Measurements from ENCODE around the gene CCDC137. TPM values are rescaled to one million over a fixed set of nuclear protein-coding genes. Genes with fewer than 3 reads are reported as not detected.

The CCDC137 gene
- polyA plus RNA-seq, 1 of the 3 experiments (the other 2 are of a cell fraction) = 62.4 TPM

DNA sequence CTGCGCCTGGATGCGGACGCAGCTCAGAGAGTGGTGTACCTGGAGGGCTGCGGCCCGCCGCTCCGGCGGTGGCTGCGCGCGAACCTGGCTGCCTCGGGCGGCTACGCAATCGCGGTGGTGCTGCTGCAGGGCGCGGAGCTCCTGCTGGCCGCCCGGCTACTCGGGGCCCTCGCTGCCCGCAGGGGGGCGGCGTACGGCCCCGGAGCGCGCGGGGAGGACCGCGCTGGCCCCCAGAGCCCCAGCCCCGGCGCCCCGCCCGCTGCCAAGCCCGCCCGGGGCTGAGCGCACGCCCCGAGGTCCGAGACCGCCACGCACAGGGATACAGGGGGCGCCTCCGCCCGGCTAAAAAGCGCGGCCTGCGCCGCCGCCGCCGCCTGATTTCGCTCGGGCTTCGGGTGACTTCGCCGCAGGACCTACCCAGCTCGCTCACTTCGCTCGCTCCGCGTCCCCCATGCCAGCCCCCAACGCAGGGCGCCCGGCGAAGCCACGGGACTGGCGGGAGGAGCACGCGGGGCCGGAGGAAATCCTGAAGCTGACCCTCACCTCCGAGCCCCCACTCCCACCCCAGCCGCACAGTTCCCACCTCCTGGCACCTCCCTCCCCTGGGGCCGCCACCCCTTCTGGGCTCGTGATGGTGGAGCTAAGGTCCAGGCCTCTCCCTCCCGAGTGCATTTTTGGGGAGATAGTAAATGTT lies 18.4 kb upstream of the CCDC137 start:
- H4K20me1 ChIP-seq (ENCODE audit: insufficient read depth) = no peaks in the 10 kb centered on the region
- no peaks in the 10 kb centered on the region for H3K79me2 ChIP-seq (ENCODE audit: insufficient read depth)
- no peak overlapping the region for H3K4me3 ChIP-seq (ENCODE audit: low read depth in 2 of 2, low read length in 1 of 2)
- no peak overlapping the region for H3K9ac ChIP-seq
- WGBS (ENCODE audit: low lambda C conversion rate) = 42% methylated on average over 45 of the region's 78 CpGs
- DNase-seq = peak; percentile 68
- no peak for TF ChIP-seq USF2 (IDR thresholded peaks at IDR 0.05; ENCODE audit: borderline replicate concordance, low read depth, low read length)
- TF ChIP-seq, protein P1, sequence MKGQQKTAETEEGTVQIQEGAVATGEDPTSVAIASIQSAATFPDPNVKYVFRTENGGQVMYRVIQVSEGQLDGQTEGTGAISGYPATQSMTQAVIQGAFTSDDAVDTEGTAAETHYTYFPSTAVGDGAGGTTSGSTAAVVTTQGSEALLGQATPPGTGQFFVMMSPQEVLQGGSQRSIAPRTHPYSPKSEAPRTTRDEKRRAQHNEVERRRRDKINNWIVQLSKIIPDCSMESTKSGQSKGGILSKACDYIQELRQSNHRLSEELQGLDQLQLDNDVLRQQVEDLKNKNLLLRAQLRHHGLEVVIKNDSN (IDR thresholded peaks at IDR 0.05; ENCODE audit: borderline replicate concordance, low read depth) = no peak
- no peak for TF ChIP-seq YY1 (IDR thresholded peaks at IDR 0.05; ENCODE audit: low read depth)
- no peak for TF ChIP-seq RCOR1 (IDR thresholded peaks at IDR 0.05; ENCODE audit: low read length)
- no peak for TF ChIP-seq NFIC (IDR thresholded peaks at IDR 0.05; ENCODE audit: borderline replicate concordance)
- TF ChIP-seq CHD2 (IDR thresholded peaks at IDR 0.05; ENCODE audit: low read length, partially characterized antibody) = no peak
- TF ChIP-seq, protein P2, sequence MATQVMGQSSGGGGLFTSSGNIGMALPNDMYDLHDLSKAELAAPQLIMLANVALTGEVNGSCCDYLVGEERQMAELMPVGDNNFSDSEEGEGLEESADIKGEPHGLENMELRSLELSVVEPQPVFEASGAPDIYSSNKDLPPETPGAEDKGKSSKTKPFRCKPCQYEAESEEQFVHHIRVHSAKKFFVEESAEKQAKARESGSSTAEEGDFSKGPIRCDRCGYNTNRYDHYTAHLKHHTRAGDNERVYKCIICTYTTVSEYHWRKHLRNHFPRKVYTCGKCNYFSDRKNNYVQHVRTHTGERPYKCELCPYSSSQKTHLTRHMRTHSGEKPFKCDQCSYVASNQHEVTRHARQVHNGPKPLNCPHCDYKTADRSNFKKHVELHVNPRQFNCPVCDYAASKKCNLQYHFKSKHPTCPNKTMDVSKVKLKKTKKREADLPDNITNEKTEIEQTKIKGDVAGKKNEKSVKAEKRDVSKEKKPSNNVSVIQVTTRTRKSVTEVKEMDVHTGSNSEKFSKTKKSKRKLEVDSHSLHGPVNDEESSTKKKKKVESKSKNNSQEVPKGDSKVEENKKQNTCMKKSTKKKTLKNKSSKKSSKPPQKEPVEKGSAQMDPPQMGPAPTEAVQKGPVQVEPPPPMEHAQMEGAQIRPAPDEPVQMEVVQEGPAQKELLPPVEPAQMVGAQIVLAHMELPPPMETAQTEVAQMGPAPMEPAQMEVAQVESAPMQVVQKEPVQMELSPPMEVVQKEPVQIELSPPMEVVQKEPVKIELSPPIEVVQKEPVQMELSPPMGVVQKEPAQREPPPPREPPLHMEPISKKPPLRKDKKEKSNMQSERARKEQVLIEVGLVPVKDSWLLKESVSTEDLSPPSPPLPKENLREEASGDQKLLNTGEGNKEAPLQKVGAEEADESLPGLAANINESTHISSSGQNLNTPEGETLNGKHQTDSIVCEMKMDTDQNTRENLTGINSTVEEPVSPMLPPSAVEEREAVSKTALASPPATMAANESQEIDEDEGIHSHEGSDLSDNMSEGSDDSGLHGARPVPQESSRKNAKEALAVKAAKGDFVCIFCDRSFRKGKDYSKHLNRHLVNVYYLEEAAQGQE (IDR thresholded peaks at IDR 0.05; ENCODE audit: low read depth, low read length) = no peak
- TF ChIP-seq, protein P3, sequence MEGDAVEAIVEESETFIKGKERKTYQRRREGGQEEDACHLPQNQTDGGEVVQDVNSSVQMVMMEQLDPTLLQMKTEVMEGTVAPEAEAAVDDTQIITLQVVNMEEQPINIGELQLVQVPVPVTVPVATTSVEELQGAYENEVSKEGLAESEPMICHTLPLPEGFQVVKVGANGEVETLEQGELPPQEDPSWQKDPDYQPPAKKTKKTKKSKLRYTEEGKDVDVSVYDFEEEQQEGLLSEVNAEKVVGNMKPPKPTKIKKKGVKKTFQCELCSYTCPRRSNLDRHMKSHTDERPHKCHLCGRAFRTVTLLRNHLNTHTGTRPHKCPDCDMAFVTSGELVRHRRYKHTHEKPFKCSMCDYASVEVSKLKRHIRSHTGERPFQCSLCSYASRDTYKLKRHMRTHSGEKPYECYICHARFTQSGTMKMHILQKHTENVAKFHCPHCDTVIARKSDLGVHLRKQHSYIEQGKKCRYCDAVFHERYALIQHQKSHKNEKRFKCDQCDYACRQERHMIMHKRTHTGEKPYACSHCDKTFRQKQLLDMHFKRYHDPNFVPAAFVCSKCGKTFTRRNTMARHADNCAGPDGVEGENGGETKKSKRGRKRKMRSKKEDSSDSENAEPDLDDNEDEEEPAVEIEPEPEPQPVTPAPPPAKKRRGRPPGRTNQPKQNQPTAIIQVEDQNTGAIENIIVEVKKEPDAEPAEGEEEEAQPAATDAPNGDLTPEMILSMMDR (IDR thresholded peaks at IDR 0.05) = no peak
- TF ChIP-seq EZH2phosphoT487 (IDR thresholded peaks at IDR 0.05; ENCODE audit: borderline replicate concordance, low read depth) = no peak
- TF ChIP-seq POLR2AphosphoS5 (IDR thresholded peaks at IDR 0.05; ENCODE audit: low read depth, low read length) = no peak
- no peak for TF ChIP-seq MEF2A (IDR thresholded peaks at IDR 0.05; ENCODE audit: borderline replicate concordance, low read depth)
- no peak for TF ChIP-seq EP300 (IDR thresholded peaks at IDR 0.05; ENCODE audit: borderline replicate concordance in 1 of 2, low read depth in 1 of 2, low read length in 1 of 2)
- TF ChIP-seq MXI1 (IDR thresholded peaks at IDR 0.05; ENCODE audit: low read depth, low read length) = no peak
- no peak for TF ChIP-seq GABPA (IDR thresholded peaks at IDR 0.05; ENCODE audit: low read depth)
- TF ChIP-seq SIN3A (IDR thresholded peaks at IDR 0.05; ENCODE audit: borderline replicate concordance, low read depth, low read length) = no peak
- no peak for TF ChIP-seq FOSL2 (IDR thresholded peaks at IDR 0.05; ENCODE audit: borderline replicate concordance, low read depth)
- TF ChIP-seq, protein P4, sequence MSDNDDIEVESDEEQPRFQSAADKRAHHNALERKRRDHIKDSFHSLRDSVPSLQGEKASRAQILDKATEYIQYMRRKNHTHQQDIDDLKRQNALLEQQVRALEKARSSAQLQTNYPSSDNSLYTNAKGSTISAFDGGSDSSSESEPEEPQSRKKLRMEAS (IDR thresholded peaks at IDR 0.05; ENCODE audit: low read depth) = no peak
- TF ChIP-seq, protein P5, sequence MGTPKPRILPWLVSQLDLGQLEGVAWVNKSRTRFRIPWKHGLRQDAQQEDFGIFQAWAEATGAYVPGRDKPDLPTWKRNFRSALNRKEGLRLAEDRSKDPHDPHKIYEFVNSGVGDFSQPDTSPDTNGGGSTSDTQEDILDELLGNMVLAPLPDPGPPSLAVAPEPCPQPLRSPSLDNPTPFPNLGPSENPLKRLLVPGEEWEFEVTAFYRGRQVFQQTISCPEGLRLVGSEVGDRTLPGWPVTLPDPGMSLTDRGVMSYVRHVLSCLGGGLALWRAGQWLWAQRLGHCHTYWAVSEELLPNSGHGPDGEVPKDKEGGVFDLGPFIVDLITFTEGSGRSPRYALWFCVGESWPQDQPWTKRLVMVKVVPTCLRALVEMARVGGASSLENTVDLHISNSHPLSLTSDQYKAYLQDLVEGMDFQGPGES (IDR thresholded peaks at IDR 0.05; ENCODE audit: low read depth, low read length) = no peak
- CTCF ChIA-PET = interaction anchor here (1.2 to 2.3 kb wide), 4 partner anchors 12 to 47 kb away, joined by 3 to 7 read pairs (median 4); partner anchors contain the start of genes NPLOC4 and TSPAN10
- POLR2A ChIA-PET = no interaction called here
- H3K27ac ChIP-seq (ENCODE audit: low read depth in 2 of 2, low read length in 1 of 2) = no peak overlapping the region
- H3K4me1 ChIP-seq (ENCODE audit: control insufficient read depth in 1 of 2, insufficient read depth in 2 of 2, low read depth in 1 of 2, low read length in 1 of 2) = peaks cover 6 to 7% of the 10 kb centered on the region in 2 experiments; a peak in 2 of 4 replicates
- H3K36me3 ChIP-seq (replicated peaks in 1 of 2; ENCODE audit: control insufficient read depth in 1 of 2, insufficient read depth in 2 of 2, low read length in 1 of 2) = no peaks in the 10 kb centered on the region
- no peak overlapping the region for H2AFZ ChIP-seq (ENCODE audit: low read depth)
- H3K9me3 ChIP-seq = peaks cover 3% of the 10 kb centered on the region; the same call in 1 of the 2 replicates
- H3F3A ChIP-seq (replicated peaks; ENCODE audit: insufficient read depth) = peaks cover 3% of the 10 kb centered on the region
- no peak overlapping the region for H3K4me2 ChIP-seq
- H3K27me3 ChIP-seq (ENCODE audit: insufficient read depth) = no peaks in the 10 kb centered on the region; the same call in 1 of the 2 replicates
- H3K9me2 ChIP-seq = no peaks in the 10 kb centered on the region
